Testis (tissue), 2 donors: ENCODE measurements around the gene TLK2.
"Not testable (repeated sequence)": the region's sequence is repeated elsewhere in the genome, so short reads cannot be mapped to it uniquely, and the experiment has no call there.

Experiments
- POLR2A ChIP-seq: fragments of 450-650 bp; IDR thresholded peaks from one replicate; pipeline ENCODE4 v1.6.1; 2017; ENCODE audit warnings: antibody characterized with exemption, mild to moderate bottlenecking, moderate library complexity
- TF ChIP-seq, protein P1 (sequence below), 3 experiments: fragments of 450-650 bp in 2 of 3; fragments of 200-600 bp in 1 of 3; sonication (generic) in 1 of 3; IDR thresholded peaks; one replicate each; pipeline ENCODE4 v1.5.1; 2016 to 2019; ENCODE audit warnings: antibody characterized with exemption in 3 of 3, mild to moderate bottlenecking in 2 of 3, moderate library complexity in 1 of 3

DNA sequence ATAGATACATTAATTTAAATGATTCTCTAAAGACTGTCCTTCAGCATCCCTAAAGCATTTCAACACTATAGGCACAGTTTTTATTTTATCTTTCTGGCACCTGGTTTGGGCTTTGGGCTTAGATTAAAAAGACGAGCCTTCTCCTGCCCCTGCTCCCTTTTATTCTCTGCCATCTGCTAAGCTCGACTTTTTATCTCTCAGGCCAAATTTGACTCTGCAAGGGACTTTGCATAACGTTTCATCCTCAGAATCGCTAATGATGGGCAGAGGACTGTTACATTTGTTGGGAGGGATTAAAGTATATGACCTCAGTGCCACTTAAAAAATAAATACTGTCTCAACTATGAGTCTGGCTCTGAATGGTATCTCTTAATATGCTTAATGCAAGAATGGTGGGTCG lies 25.6 kb upstream of the TLK2 start:
- TF ChIP-seq, protein P1, sequence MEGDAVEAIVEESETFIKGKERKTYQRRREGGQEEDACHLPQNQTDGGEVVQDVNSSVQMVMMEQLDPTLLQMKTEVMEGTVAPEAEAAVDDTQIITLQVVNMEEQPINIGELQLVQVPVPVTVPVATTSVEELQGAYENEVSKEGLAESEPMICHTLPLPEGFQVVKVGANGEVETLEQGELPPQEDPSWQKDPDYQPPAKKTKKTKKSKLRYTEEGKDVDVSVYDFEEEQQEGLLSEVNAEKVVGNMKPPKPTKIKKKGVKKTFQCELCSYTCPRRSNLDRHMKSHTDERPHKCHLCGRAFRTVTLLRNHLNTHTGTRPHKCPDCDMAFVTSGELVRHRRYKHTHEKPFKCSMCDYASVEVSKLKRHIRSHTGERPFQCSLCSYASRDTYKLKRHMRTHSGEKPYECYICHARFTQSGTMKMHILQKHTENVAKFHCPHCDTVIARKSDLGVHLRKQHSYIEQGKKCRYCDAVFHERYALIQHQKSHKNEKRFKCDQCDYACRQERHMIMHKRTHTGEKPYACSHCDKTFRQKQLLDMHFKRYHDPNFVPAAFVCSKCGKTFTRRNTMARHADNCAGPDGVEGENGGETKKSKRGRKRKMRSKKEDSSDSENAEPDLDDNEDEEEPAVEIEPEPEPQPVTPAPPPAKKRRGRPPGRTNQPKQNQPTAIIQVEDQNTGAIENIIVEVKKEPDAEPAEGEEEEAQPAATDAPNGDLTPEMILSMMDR (IDR thresholded peaks at IDR 0.05), result not testable (repeated sequence)
- TF ChIP-seq POLR2A, result not testable (repeated sequence)
